Measurements from ENCODE around the gene C8B.

Gene C8B

DNA sequence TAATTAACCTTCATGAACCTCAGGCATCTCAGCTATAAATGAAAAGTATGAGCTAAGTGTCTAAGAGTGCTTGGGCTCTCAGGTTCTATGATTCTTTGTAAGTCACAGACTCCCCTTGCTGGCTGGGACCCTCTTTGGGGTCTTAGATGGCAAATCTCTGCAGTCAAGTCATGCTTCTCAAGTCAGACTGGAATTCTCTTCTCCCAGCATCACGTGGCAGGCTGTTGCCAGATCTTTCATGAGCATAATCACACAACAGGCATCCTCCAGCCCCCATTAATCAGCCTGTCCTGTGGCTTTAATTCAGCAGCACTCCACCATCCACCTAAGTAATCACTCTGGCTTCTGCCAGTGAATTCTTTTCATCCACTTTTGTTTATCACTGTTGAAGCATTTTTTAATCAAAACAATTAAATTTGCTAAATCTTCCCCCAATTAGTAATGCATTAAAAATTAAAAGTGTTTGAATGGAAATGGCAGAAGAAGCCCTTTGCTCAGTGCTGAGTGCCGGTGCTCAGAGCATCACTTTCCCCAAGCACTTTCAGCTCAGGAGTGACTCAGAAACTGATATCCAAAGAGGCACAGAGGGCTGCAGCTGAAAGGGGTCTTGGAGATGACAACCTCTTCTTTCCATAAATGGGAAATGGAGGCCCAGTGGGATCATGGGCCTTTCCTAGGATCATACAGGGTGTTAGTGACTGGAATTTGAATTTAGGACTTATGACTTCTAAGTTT is 61.0 kb downstream of the C8B start:
- no peak for DNase-seq (ENCODE audit: low read depth in 3 of 3, low spot score in 1 of 3)

DNA sequence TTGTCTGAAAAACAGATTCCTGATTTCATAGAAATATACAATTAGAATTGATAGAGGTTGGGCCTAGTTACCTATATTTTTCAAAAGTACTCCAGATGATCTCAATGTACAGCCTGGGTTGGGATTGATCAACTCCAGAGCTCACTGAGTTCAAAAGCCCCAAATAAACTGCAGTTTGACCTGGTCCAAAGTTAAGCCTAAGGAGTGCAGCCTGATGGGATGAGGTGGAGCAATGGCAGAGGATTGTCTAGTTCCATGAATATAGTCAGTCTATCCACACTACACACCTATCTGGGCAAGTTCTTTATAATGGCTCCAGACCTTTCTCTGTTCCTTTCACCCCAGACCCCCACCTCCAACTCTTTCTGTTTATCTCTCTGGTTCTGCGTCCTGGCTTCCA is 62.0 kb downstream of the C8B start:
- no peak for DNase-seq (ENCODE audit: low read depth in 3 of 3, low spot score in 1 of 3)

DNA sequence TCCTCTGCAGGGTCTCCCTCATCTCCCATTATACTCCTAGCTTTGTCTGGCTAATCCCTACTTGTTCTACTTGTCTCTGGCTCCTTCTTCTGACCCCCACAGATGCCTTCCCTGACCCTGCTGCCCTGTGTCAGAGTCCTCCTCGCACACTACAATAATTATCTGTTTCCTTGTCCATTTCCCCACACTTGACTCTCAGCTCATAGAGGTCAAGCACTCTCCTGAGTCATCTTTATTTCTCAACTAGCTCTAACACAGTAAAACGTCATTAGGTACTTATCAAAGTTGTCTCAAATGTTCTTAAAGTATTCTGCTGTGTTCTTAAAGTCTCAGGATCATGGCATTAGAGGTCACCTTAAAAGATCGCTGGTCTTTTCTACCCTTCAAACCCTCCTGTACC is 64.1 kb downstream of the C8B start:
- DNase-seq (ENCODE audit: low read depth in 3 of 3, low spot score in 1 of 3): no peak

DNA sequence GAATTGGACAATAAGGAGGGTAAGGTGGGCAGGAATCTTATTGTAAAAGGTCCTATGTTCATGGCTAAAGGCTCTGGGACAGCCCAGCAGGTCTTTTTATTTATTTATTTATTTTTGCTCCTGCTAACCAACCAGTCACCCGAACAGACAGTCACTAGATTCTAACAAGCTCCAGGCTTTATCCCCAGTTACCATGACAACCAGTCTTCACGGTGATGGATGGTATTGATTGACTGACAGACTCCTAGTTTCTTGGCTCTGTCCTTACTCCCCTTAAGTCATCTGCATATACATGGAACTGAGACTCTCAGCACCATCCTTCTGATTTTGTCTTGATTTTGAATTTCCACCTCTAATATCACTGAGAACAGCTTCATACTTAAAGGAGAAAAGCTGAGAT is 66.9 kb downstream of the C8B start:
- no peak for DNase-seq (ENCODE audit: low read depth in 3 of 3, low spot score in 1 of 3)

DNA sequence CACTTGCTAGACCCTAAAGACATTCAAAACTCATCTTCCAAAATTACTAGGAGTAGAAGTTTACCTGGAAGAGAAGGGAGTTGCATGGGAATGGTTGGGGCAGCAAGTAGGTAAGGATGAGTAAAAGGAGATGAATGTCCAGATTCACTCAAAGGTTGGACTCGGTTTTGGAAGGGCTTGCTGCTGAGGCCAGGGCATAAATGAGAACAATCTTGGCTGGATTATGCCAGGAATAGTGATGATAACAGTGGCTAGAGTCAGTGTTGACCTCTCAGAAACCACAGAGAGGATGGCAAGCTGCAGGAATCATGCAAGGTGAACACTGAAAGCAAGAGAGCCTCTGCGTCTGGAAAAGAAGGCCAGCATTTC is 67.8 kb downstream of the C8B start:
- DNase-seq (ENCODE audit: low read depth in 3 of 3, low spot score in 1 of 3): no peak

DNA sequence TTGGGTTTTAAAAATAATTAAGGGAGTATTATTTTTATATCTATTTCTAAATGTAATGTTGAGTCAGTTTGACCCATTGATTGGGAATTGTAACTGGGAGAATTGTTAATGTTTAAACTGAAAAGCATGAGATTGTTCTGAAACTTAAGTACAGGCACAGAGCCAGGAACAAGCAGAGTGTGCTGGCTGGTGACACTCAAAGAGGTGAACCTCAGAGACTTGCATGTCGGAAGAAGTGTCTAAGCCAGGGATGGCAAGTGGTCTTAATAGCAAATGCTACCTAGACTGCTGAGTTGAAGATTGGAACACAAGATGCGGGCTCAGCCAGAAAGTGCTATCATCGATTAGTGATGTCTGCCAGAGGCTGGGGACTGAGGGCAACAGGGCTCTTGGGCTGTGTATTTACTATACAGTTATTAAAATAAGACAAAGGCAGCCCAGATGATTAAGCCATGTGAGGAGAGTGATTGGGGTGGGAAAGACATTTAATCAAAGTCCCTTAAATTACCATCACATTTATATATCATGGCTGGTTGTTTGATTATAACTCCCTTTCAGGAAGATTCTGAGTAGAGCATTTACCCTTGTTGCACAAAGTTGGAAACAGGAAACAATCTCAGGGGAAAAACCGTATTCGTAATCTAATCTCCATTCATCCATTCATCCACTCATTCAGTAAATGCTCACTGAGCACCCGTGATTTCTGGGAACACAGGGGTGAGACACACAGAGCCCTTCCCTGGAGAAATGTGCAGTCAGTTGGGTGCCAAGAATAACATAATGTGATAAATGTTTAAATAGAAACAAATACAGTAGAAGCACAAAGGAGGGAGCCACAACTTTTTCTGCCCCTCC is 68.4 kb downstream of the C8B start:
- no peak for DNase-seq (ENCODE audit: low read depth in 3 of 3, low spot score in 1 of 3)

DNA sequence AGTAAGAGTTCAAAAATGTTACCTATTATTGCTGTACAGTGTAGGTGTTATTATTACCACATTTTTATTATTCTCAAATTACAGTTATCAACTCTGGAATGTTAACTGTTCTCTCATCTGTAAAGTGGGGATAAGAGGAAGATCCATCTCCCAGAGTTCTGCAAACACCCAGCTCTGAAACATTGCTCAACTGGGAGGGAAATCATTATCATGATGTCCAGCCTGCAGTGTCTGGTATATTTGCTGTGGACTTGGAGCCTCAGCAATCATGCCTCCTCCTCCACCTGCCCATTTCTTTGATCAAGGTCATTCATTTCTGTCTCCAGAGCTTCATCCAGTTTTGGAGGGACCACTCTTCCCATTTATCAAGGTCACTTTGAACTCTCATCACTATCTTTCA is 71.8 kb downstream of the C8B start:
- DNase-seq (ENCODE audit: low read depth in 3 of 3, low spot score in 1 of 3): no peak

DNA sequence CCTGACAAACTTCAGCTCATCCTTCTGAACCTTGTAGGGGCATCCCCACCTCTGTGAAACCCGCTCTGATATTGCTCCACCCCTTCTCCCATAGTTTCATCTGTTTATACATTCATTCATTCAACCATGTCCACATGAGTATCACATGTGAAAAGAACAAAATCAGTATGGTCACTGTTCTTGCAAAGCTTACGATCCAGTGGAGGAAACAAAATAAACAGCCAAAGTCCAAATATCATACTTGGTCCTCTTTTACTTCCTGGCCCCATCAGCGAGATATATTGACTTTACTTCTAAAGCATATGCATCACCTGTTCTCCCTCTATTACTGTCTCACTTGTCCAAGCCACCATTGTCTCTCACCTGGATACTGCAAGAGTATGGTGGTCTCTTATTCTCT is 75.6 kb downstream of the C8B start:
- no peak for DNase-seq (ENCODE audit: low read depth in 3 of 3, low spot score in 1 of 3)

DNA sequence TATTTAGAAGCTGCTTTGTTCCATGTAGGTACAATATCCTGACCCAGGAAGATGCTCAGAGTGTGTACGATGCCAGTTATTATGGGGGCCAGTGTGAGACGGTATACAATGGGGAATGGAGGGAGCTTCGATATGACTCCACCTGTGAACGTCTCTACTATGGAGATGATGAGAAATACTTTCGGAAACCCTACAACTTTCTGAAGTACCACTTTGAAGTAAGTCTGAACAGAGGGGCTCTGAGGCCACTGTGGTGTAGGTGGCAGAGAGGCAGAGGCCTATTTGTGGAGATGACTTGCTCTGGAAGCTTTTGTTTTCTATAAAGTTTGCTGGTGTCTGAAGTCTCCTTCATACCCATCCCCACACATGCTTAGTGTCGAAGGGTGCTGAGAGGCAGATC is 84.4 kb downstream of the C8B start:
- no peak for DNase-seq (ENCODE audit: low read depth in 3 of 3, low spot score in 1 of 3)

DNA sequence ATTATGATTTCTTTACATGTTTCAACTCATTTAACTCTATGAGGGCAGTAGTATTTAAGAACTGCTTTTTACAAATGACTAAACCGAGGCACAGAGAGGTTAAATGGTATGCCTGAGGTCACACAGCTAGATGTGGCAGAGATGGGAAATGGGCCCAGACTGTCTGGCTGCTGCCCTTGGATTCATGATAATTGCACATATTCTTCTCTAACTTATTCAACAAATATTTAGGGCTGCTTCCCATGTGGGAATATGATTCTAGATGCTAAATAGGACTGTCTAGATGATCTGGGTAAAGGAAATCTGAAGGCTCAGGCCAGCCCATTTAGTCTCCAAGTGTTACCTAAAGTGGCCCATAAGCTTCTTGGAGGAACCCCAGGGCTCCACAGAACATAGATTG is 85.0 kb downstream of the C8B start:
- no peak for DNase-seq (ENCODE audit: low read depth in 3 of 3, low spot score in 1 of 3)
